Prostate gland (tissue), 2 donors: ENCODE results near the gene LRFN3. TPM values are rescaled to one million over a fixed set of nuclear protein-coding genes. Genes with fewer than 3 reads are reported as not detected.

ENCODE experiments used
- DNase-seq: peaks from one replicate; pipeline ENCODE4 v3.0.0-alpha.2; 2019; ENCODE audit warnings: low spot score
- H3K27ac ChIP-seq, 2 donors: fragments of 200-600 bp; sonication (generic); 2 replicates each; pipeline ENCODE4 v1.5.1; 2017 to 2019
- H3K27me3 ChIP-seq: fragments of 200-600 bp; sonication (generic); replicated peaks from 2 replicates; pipeline ENCODE4 v1.5.1; 2019; ENCODE audit not compliant: insufficient read depth
- H3K36me3 ChIP-seq, 2 donors: fragments of 200-600 bp; sonication (generic); 1 replicate in 1 of 2; 2 replicates in 1 of 2; pipeline versions ENCODE4 v1.5.1 to v1.8.1; 2017 to 2019
- H3K4me1 ChIP-seq: fragments of 200-600 bp; sonication (generic); replicated peaks from 2 replicates; pipeline ENCODE4 v1.5.1; 2019
- H3K4me3 ChIP-seq, 2 donors: fragments of 200-600 bp; sonication (generic); 2 replicates each; pipeline ENCODE4 v1.5.1; 2017 to 2019
- H3K9me3 ChIP-seq: fragments of 200-600 bp; sonication (generic); 2 replicates; pipeline ENCODE4 v1.5.1; 2017
- POLR2A ChIP-seq: fragments of 450-650 bp; IDR thresholded peaks from one replicate; pipeline ENCODE4 v1.6.1; 2016; ENCODE audit warnings: antibody characterized with exemption, mild to moderate bottlenecking
- POLR2AphosphoS5 ChIP-seq: sonication (generic); formaldehyde crosslinking; IDR thresholded peaks from one replicate; pipeline ENCODE4 v1.6.1; 2017; ENCODE audit warnings: antibody characterized with exemption
- WGBS: methylation state at CpG from one replicate; pipeline ENCODE4 v1.1.5; 2018; 5-methylcytosine and 5-hydroxymethylcytosine counted together
- intact Hi-C: fragments of 100-400 bp; cut with DNase I; formaldehyde crosslinking; loops from one replicate; pipeline ENCODE4 v1.14.2; 2022
- total RNA-seq, 2 donors: library from RNA; depleted of rRNA; stranded (reverse); fragments of >200 nt; gene quantifications; one replicate each; pipeline ENCODE4 v1.1.0, GENCODE V29; 2016
- TF ChIP-seq, protein P1 (sequence below), 4 experiments: fragments of 200-600 bp in 2 of 4; fragments of 450-650 bp in 2 of 4; sonication (generic) in 2 of 4; IDR thresholded peaks; 1 replicate in 3 of 4; 2 replicates in 1 of 4; pipeline ENCODE4 v1.5.1; 2016 to 2019; ENCODE audit warnings: antibody characterized with exemption in 4 of 4, mild to moderate bottlenecking in 2 of 4, moderate library complexity in 2 of 4

Gene LRFN3
- total RNA-seq, 2 donors from 2014 or later, result 21.7 to 32.3 TPM

DNA sequence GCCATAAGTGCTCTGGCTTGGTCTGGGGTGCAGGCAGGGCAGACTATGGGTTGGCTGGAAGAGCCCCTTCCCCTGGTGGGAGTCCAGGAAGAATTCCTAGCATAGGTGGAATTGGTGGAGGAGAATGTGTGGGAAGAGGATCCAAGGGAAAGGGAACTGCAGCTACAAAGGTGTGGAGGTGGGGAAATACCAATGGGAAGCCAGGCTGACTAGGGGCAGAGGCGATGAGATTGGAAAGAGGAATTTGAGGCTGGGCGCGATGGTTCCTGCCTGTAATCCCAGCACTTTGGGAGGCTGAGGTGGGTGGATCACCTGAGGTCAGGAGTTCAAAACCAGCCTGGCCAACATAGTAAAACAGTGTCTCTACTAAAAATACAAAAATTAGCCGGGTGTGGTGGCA, 54.0 kb downstream of the LRFN3 start:
- DNase-seq, result no peak
- no peak overlapping the region for H3K4me3 ChIP-seq
- intact Hi-C loops, result no loop called here
- no peak overlapping the region for H3K27ac ChIP-seq
- no peaks in the 10 kb centered on the region for H3K9me3 ChIP-seq
- TF ChIP-seq POLR2AphosphoS5, result no peak
- TF ChIP-seq POLR2A, result no peak
- TF ChIP-seq, protein P1, sequence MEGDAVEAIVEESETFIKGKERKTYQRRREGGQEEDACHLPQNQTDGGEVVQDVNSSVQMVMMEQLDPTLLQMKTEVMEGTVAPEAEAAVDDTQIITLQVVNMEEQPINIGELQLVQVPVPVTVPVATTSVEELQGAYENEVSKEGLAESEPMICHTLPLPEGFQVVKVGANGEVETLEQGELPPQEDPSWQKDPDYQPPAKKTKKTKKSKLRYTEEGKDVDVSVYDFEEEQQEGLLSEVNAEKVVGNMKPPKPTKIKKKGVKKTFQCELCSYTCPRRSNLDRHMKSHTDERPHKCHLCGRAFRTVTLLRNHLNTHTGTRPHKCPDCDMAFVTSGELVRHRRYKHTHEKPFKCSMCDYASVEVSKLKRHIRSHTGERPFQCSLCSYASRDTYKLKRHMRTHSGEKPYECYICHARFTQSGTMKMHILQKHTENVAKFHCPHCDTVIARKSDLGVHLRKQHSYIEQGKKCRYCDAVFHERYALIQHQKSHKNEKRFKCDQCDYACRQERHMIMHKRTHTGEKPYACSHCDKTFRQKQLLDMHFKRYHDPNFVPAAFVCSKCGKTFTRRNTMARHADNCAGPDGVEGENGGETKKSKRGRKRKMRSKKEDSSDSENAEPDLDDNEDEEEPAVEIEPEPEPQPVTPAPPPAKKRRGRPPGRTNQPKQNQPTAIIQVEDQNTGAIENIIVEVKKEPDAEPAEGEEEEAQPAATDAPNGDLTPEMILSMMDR (IDR thresholded peaks at IDR 0.05), result no peak
- no peaks in the 10 kb centered on the region for H3K27me3 ChIP-seq
- WGBS, result 89% methylated on average over 4 of the region's 4 CpGs
- H3K36me3 ChIP-seq, result no peaks in the 10 kb centered on the region
- H3K4me1 ChIP-seq, result no peaks in the 10 kb centered on the region

DNA sequence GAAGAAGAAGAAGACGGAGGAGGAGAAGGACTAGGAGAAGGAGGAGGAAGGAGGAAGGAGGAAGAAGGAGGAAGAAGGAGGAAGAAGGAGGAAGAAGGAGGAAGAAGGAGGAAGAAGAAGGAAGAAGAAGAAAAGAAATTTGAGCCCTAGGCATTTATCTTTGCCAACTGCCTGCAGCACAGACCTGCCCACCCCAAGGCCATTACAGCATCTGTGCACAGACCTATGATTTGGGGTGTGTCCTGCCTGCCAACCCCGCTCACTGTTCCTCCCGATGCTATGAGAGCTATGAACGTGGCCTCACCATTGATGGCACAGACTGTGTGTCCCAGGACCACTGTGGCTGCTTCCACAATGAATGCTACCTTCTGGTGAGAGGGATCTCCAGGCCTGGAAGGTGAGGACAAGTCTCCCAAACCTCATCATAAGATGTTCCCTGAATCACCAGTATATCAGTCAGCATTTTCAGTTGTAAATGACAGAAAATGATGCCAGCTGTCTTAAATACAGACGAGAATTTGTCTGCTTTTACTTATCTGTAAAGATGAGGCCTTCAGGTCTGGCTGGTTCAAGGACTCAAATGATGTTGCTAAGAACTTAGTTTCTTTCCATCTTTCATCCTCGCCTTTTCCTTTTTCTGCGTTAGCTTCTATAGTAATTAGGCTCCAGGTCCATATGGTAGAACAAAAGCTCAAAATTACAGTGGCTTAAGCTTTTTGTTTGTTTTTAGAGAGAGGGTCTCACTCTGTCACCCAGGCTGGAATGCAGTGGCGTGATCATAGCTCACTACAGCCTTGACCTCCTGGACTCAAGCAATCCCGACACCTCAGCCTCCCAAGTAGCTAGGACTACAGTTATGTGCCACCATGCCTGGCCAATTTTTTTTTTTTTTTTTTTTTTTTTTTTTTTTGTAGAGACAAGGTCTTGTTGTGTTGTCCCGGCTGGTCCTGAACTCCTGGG, 54.9 kb downstream of the LRFN3 start:
- peaks cover 1% of the 10 kb centered on the region for H3K4me1 ChIP-seq
- DNase-seq, result no peak
- intact Hi-C loops, result no loop called here
- no peak overlapping the region for H3K27ac ChIP-seq
- H3K9me3 ChIP-seq, result no peaks in the 10 kb centered on the region
- WGBS, result 76% methylated on average over 10 of the region's 10 CpGs
- H3K4me3 ChIP-seq, result no peak overlapping the region
- TF ChIP-seq, protein P1 (IDR thresholded peaks at IDR 0.05), result no peak
- no peak for TF ChIP-seq POLR2A
- no peak for TF ChIP-seq POLR2AphosphoS5
- no peaks in the 10 kb centered on the region for H3K27me3 ChIP-seq
- no peaks in the 10 kb centered on the region for H3K36me3 ChIP-seq

DNA sequence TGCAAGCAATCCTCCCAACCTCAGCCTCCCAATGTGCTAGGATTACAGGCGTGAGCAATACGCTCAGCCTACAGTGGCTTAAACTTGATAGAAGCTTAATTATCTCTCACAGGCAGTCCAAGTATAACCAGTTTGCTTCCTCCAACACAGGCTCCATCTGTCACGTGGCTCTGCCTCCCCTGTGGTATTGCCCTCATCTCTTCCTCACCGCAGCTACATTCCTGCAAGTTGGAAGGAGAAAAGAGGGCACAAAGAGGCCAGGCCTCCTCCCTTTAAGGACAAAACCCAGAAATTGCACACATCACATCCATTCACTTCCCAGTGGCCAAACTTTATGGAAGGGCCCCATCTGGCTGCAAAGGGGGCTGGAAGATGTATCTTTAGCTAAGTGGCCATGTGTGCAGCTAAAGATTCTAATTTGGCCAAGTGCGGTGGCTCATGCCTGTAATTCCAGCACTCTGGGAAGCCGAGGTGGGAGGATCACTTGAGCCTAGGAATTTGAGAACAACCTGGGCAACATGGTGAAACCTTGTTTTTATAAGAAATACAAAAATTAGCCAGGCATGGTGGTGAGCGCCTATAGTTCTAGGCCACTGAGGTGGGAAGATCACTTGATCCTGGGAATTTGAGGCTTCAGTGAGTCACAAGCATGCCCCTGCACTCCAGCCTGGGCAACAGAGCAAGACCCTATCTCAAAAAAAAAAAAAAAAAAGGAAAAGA, 55.7 kb downstream of the LRFN3 start:
- no peaks in the 10 kb centered on the region for H3K9me3 ChIP-seq
- intact Hi-C loops, result no loop called here
- H3K4me1 ChIP-seq, result peaks cover 9% of the 10 kb centered on the region
- H3K27me3 ChIP-seq, result no peaks in the 10 kb centered on the region
- no peaks in the 10 kb centered on the region for H3K36me3 ChIP-seq
- no peak for DNase-seq
- H3K4me3 ChIP-seq, result no peak overlapping the region
- no peak overlapping the region for H3K27ac ChIP-seq
- TF ChIP-seq POLR2AphosphoS5 (no peak), POLR2A (no peak)
- TF ChIP-seq, protein P1 (IDR thresholded peaks at IDR 0.05), result no peak
- 73% methylated on average over 7 of the region's 7 CpGs for WGBS

DNA sequence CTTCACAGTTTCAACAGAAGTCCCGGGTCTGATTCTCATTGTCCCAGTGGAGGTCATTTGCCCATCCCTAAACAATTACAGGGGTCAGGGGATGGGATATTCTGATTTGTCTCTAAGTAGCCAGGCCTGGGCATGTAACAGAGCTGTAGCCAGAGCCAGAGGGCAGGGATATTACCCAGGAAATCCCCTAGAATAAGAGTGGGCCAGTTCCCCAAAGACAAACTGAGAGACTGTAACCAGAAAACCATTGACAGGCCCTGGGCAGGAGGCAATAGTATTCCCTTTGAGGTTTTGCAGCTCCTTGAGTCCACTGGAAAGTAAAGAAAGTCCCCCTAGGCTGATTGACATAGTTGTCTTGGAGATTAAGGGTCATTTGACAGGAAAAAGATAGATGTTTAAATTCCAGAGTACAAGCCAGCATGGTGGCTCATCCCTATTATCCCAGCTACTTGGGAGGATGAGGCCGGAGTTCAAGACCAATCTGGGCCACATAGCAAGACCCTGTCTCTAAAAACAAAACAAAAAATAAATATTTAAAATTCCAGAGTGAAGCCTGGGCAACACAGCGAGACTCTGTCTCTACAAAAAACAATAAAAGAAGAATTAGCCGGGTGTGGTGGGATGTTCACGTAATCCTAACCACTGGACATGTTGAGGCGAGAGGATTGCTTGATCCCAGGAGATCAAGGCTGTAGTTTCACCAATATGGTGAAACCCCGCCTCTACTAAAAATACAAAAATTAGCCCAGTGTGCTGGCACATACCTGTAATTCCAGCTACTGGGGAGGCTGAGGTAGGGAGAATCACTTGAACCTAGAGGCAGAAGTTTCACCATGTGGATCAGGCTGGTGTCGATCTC, 57.0 kb downstream of the LRFN3 start:
- no peak overlapping the region for H3K4me3 ChIP-seq
- TF ChIP-seq POLR2A, result no peak
- TF ChIP-seq, protein P1 (IDR thresholded peaks at IDR 0.05), result no peak
- no peak for TF ChIP-seq POLR2AphosphoS5
- intact Hi-C loops, result no loop called here
- no peak for DNase-seq
- peaks cover 9% of the 10 kb centered on the region for H3K4me1 ChIP-seq
- WGBS, result 87% methylated on average over 8 of the region's 8 CpGs
- no peaks in the 10 kb centered on the region for H3K27me3 ChIP-seq
- no peak overlapping the region for H3K27ac ChIP-seq
- no peaks in the 10 kb centered on the region for H3K36me3 ChIP-seq
- no peaks in the 10 kb centered on the region for H3K9me3 ChIP-seq
